Hepatic stellate cell (primary cell): Measurements from ENCODE around the gene KIF16B.
"Not testable (repeated sequence)": the region's sequence is repeated elsewhere in the genome, so short reads cannot be mapped to it uniquely, and the experiment has no call there.

Source experiments
- DNase-seq: peaks from one replicate; pipeline ENCODE4 v3.0.0; 2011; ENCODE audit warnings: low spot score

KIF16B gene, protein sequence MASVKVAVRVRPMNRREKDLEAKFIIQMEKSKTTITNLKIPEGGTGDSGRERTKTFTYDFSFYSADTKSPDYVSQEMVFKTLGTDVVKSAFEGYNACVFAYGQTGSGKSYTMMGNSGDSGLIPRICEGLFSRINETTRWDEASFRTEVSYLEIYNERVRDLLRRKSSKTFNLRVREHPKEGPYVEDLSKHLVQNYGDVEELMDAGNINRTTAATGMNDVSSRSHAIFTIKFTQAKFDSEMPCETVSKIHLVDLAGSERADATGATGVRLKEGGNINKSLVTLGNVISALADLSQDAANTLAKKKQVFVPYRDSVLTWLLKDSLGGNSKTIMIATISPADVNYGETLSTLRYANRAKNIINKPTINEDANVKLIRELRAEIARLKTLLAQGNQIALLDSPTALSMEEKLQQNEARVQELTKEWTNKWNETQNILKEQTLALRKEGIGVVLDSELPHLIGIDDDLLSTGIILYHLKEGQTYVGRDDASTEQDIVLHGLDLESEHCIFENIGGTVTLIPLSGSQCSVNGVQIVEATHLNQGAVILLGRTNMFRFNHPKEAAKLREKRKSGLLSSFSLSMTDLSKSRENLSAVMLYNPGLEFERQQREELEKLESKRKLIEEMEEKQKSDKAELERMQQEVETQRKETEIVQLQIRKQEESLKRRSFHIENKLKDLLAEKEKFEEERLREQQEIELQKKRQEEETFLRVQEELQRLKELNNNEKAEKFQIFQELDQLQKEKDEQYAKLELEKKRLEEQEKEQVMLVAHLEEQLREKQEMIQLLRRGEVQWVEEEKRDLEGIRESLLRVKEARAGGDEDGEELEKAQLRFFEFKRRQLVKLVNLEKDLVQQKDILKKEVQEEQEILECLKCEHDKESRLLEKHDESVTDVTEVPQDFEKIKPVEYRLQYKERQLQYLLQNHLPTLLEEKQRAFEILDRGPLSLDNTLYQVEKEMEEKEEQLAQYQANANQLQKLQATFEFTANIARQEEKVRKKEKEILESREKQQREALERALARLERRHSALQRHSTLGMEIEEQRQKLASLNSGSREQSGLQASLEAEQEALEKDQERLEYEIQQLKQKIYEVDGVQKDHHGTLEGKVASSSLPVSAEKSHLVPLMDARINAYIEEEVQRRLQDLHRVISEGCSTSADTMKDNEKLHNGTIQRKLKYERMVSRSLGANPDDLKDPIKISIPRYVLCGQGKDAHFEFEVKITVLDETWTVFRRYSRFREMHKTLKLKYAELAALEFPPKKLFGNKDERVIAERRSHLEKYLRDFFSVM (N-terminal part only)

DNA sequence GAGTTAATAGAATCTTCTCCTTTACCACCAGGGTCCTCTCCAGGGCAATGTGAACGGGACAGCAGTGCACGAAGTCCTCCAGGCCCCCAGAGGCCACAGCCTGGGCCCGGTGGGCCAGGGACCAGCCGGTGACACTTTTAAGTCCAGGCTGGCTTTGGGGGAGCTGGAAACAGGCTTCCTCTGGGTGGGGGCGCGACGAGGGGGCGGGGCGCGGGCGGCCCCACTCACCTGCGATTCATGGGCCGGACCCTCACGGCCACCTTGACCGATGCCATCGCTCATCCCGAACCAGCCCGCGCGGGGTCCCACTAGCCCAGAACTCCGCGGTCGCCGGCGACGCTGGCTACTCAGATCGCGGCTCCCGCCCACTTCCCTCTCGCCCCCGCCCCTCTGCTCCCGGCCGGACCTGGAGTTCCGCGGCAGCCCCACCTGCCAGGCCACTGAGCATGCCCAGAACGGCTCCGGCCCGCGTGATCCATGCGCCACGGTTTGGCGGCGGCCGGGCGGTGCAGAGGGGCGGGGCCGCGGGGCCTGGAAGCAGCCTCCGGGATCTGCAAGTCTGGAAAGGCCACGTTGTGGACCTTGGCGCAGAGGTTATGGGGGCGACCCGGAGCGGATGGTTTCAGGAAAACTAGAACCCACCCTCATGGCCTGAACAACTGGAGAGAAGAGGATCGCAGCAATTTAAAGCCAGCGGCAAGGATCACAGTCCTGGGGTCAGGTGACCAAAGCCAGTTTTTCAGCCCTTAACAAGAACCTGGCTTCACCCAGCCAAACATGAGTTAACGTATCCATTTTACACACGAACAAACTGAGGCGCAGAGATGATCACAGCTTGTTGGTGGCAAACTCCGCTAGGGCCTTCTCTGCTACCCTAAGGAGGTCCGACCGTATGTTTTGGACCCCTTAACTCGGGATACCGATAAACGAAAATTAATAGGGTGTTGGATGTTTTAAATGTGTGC, at the start of gene KIF16B:
KIF16B (minus strand) TSS at position 448 of the 965 bp plus-strand sequence; CDS start at position 275, 173 bp downstream.
- peak; percentile 83 for DNase-seq

DNA sequence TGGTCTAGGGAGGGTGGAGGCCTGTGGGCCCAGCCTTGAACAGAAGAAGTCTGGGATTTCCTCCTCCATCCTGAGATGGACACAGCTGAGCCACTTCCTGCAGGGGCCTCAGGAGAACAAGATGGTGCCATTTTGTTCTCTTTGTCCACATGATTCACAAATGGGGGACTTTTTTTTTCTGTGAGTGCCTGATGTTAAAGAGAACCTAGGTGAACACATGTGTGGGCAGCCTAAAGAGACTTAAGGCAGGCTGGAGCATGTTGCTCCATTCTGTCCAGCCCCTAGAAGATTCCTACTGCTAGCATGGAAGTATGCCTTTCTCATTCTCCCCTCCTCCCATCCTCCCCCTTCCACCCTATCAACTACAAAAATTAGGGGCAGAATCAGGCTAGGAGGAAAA, 49.3 kb upstream of the KIF16B start:
- no peak for DNase-seq

DNA sequence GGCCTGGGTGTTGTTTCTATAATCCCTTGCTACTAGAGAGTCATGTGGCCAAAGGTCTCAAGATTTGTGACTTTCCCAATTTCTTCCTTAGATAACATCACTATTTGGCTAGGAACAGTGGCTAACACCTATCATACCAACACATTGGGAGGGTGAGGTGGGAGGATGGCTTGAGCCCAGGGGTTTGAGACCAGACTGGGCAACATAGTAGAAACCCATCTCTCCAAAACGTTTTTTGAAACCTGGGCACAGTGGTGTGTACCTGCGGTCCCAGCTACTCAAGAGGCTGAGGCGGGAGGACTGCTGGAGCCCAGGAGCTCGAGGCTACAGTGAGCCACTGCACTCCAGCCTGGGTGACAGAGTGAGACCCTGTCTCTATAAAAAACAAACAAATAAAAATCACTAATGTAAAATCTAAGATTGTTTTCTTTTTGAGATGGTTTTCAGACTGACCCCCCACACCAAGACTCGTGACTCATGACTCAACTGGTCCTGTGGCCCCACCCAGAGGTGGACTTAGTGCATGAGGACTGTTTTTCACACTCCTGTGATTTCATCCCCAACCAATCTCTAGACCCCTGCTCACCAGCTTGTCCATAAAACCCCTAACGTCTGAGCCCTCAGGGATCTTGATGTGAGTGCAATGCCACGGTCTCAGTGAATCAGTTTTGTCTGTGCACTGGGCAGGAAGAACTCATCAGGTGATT, 48.3 kb upstream of the KIF16B start:
- DNase-seq = no peak

DNA sequence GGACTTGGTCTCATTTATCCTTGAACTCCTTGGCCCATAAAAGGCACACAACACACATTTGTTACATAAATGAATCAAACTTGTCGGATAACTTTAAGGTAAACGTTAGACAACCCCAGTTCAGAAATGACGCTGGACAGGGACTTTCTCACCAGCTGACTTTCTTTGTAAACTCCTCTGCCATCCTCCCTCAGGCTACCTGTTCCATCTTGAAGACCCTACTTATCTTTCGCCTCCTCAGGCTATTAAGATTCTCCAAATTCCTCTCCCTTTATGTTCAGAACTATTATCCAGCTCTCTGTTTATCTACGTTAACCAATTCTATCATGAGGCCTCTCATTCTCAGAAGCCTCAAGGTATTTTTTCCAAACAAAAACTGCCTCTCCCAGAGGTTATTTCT, 47.7 kb upstream of the KIF16B start:
- DNase-seq = no peak

DNA sequence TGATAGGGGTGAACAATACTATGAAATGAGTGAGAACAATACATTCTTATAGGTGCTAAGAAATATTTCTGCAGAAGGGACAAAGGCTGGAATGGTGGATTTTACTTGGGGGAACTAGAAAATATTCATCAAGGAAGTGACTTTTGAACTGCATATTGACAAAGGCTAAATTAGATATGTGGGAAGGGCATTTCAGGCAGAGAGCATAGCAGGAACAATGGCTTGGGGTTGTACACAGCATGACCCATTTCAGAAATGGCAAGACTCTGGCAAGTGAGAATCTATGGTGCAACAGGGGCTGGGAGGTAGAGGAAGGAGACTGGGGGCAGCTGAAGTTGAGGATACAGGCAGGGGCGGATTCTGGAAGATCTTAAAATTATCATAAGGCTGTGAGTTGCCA, 46.7 kb upstream of the KIF16B start:
- DNase-seq = no peak

DNA sequence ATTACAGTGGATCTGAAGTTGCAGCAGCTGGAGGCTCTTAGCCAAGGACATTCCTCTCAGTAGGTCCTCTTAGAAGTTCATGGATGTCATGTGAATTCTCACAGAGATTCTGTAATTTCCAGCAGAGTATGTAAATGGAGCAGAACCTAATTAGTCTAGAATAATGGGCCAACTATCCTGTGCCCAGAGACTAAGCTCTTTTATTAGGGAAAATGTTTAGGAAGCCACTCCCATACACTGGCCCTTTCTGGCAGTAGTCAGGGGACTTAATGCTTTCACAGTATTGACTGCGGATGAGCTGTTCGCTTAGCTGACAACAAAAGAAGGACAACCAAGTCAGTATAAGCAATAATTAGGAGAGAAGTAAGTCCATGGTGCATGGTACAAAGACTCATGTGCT, 43.8 kb upstream of the KIF16B start:
- no peak for DNase-seq

DNA sequence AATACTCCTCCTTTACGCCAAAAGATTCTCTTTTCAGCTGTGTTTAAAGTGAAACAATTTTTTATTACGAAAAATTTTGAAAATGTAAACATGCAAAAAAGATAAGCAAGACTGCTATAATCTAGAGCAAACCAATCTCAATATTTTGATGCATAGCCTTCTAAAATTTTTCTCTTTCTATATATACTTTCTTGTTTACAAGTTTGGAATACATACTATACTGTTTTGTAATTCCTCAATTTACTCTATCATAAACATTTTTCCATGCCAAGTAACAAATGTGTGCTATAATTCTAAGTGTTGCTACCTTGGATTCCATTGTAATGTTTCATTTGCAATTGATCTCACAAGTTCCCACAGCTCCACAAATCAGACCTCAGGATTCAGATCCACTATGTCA, 43.1 kb upstream of the KIF16B start:
- DNase-seq = no peak

DNA sequence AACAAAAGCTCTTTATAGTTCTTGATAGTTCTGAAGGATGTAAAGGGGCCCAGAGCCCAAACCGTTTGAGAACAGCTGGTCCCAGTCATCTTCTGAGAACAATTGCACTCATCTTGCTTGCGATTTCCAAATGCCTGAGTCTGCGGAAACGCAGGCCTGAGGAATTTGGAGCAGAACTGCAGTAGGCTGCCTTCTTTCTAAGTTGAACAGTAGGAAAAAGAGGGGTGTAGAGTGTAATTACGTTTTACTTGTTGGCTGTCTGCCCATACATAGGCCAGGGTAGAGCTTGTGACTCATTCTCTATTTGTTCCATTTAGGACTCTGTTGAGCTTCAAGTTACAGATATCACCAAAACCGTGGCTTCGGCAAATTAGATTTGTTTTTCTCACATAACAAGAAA, 42.0 kb upstream of the KIF16B start:
- DNase-seq = peak; percentile 9

DNA sequence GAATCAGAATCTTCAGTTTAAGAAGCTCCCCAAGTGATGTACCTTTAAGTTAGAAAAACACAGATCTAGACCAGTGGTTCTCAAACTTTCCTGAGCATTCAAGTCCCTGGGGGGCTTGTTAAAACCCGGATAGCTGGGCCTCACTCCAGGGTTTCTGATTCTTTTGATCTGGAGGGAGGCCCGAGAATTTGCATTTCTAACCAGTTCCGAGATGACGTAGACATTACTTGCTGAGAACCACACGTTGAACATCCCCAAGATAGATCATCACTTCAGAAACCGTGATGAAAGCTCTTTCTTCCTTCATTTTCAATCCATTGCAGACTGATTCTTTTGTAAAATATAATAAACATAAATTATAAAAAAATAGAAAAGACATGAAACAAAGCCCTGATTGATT, 40.7 kb upstream of the KIF16B start:
- no peak for DNase-seq

DNA sequence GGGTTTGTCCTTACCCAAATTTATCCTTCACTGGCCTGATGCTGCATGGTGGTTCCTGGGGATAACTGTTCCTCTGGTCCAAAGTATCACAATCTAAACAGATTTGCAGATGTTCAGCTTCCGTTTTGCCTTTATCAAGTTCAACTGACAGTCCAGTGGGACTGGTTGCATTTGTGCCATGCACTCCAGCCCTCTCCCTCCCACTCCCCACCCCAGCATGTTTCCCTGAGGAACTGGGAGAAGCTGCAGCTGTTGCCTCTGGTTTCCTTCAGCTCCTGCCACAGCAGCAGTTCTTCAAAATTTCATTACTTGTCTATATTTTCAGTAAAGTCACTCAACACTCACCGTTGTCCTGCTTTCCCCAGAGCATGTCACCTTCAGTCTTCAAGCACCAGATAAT, 39.5 kb upstream of the KIF16B start:
- DNase-seq = no peak

DNA sequence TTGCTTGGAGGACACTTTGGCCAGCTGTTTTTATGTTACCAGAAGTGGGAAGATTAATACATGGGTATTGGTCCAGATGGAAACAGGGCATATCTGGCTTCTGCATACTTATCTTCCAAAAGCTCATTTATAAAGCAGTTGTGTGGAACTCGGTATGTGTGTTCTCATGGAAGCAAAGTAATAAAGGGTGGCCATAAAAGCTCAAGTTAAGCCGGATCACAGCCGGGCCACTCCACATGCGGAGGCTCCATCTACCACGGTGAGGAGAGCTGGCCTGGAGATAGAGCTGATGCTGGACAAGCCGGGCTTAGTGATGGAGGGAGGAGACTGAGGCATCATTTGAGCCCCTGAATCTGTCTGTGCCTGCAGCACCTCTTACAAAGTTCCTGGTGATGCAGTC, 38.6 kb upstream of the KIF16B start:
- DNase-seq = no peak

DNA sequence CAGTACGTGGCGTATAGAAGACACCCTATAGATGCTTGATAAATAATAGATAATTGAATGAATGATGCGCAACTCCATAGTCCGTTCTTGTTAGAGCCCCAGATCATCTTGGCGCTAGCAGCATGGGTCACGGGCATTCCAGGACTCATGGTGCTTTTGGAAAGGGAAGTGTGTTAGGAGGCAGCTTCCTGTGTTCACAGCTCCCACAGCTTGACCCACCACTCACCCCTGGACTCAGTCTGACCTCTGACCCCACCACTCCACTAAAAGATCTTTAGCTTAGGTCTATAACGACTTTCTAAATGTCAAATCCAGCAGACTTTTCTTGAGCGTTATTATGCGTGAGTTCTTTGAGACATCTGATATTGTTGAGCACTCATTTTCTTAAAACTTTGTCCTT, 35.8 kb upstream of the KIF16B start:
- DNase-seq = no peak

DNA sequence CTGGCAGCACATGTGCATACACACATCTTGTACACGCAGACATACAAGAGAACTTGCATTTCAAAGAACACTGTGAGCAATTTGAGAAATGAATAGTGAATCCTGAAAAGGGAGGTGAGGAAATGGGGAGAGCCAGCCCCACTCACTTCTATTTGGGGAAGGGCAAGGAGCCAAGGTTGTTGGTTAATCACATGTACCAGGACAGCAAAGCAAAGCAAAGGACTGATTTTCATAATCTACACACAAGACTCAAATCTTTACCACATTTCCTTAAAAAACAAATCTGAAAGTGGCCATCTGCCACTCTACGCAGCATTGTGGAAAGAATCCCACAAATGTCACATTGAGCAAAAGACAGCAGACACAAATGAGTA, 35.0 kb upstream of the KIF16B start:
- no peak for DNase-seq

DNA sequence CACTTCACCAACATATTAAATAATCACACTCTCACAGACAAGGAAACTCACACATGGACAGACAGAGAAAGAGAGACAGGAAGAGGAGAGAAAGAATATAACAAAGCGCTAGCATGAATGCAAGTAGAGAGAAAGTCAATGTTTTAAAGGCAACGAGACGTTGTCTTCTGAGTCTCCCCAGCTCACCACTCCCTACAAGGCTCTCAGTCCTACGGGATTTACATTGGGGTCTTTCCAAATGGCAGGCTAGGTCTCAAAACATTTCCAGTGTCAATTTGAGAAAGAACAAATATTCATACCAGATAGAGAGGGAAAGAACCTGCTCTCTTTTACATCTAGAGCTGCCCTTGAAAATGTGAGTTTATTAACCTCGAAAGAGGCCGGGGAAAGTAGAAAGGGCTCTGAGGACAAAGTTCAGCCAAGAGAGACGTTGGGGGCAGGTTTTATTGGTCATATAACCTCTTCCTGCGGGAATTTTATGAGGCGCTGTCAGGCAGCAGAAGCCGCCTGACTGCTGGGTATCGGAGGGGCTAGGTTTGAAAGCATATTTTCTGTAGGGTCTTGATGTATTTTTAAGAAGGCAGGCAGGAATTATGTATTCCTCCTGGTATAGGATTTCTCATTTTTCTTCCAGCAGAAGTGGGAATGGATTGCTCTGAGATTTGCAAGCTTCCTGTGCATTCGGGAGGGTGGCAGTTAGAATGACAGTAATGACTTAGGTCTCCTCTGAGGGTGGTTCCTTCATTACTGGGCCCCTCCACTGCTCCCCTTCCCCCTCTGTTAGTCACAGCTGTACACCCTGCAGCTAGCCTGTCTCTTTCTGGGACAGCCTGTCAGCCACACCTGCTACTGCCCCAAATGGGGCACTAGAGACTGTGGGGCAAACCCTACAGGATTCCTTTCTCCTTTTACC, 34.4 kb upstream of the KIF16B start:
- DNase-seq = no peak

DNA sequence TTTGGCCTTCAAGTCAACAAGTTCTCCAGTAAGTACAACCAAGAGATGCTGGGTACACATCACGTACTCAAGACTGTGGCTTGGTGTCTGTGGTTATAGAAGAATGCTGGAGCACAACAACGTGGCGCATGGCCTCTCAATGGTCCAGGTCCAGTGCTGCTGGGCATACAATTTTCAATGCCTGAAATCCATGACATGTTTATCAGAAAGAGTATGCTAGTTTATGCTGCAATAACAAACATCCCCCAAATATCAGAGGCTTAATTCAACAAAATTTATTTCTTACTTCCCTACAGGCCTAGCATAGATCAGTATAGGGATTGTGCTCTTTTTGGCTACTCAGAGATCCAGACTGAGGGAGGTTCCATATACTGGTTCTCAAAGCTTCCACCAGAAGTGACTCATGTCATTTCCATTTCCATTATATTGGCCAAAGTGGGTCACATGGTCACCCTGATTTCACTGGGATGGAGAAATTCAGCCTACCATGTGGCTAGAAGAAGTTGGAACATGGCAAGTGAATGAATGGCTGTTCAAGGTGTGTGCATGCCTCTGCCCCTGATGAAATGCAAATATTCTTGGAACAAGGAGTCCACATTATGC, 33.3 kb upstream of the KIF16B start:
- DNase-seq = no peak

DNA sequence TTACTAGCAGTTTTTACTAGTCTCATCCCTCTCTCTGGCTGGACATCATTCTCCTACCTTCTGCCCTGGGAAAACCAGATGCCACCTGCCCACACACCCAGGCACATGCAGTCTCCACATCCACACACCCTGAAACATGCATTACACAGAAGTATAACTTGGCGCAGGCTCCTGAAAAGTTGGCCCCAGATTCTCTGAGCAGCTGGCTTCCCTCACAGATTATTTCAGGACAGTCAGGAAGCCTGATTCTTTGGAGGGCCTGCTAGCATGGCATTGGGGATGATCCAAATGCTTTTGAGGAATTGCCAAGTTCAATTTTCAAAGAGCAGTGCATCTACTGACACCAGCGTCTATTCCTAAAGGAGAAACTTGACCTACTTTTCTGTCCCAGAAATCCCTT, 27.8 kb upstream of the KIF16B start:
- DNase-seq = no peak

DNA sequence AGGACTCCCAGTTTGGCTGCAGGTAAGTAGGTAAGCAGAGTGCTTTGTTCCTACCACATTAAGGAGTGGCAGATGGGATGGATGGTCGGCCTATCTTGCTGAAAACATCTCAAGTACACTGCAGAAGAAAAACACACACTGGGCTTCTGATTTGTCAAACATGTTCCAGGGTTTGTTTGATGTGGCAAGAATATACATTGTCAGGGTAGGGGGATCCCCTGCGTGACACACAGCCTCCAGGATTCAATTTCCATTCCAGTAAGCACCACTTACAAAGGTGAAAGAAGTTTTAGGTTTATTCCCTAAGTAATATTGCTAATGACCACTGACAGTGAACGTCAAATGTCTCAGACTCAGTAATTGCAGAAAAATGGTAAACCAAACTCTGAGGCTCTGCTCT, 26.0 kb upstream of the KIF16B start:
- no peak for DNase-seq

DNA sequence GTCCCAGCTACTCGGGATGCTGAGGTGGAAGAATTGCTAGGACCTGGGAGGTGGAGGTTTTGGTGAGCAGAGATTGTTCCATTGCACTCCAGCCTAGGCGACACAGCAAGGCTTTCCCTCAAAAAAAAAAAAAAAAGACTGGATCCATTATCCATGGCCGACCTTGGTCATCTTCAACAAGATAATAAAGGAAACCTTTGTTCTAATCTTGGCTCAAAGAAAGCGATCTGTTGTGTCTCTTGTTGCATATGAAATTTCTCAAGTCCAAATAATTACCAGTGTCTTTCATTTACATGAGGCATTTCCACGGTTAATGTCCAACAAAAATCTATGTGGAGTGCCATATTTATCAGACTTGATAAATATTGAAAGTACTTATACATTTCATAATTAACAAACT, 23.7 kb upstream of the KIF16B start:
- DNase-seq = no peak

DNA sequence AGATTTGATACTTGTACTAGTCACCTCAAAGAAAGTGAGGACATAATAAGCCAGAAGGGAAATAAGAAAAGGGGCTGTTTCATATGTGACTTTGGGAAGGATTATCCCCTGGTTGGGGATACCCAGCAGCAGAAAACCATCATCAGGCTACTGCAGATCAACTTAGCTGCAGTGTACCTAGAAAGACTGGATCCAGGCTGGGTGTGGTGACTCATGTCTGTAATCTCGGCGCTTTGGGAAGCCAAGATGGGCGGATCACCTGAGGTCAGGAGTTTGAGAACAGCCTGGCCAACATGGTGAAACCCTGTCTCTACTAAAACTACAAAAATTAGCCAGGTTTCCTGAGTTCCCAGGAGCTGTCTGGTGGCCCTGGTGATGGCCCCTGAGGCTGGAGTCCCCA, 23.2 kb upstream of the KIF16B start:
- not testable (repeated sequence) for DNase-seq
